ENCODE results near the gene ZNF606.

Gene ZNF606

DNA sequence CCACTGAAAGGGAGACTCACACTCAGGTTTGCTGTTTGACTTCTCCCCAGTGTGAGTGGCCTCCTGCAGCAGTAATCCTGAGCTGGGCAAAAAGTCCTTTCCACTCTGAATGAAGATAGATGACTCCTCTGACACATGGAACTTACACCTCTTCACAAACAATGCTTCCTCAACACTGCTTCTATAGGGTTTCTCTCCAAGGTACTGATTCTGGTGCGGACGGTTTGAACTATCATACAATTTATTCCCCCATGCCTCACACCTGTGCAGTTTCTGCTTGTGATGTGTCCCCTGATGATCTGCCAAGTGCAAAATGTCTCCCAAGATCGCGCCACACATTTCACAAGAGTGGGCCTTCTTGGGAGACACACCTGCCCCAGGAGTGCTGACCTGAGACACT lies 75.0 kb downstream of the ZNF606 start:
- no peak for DNase-seq (ENCODE audit: low spot score)

All from globus pallidus (tissue), 1 donor.